ENCODE data around the gene PROM1.

DNA sequence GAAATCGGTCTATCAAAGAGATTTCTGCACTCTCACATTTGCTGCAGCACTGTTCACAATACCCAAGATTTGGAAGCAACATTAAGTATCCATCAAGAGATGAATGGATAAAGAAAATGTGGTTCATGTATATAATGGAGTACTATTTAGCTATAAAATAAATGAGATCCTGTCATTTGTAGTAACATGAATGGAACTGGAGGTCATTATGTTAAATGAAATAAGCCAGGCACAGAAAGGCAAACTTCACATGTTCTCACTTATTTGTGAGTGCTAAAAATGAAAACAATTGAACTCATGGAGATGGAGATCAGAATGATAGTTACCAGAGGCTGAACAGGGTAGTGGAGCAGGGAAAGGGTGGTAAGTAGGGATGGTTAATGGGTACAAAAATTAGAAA lies 17.0 kb upstream of the PROM1 start:
- TF ChIP-seq ZSCAN29 (IDR thresholded peaks at IDR 0.05) (no peak), SMARCA4 (IDR thresholded peaks at IDR 0.05) (no peak), GABPA (tag; conservative IDR thresholded peaks at IDR 0.05; ENCODE audit: low read depth) (no peak), STAG1 (CRISPR knock-in tag; IDR thresholded peaks at IDR 0.05; ENCODE audit: borderline replicate concordance) (no peak)
- TF ChIP-seq, protein P1, sequence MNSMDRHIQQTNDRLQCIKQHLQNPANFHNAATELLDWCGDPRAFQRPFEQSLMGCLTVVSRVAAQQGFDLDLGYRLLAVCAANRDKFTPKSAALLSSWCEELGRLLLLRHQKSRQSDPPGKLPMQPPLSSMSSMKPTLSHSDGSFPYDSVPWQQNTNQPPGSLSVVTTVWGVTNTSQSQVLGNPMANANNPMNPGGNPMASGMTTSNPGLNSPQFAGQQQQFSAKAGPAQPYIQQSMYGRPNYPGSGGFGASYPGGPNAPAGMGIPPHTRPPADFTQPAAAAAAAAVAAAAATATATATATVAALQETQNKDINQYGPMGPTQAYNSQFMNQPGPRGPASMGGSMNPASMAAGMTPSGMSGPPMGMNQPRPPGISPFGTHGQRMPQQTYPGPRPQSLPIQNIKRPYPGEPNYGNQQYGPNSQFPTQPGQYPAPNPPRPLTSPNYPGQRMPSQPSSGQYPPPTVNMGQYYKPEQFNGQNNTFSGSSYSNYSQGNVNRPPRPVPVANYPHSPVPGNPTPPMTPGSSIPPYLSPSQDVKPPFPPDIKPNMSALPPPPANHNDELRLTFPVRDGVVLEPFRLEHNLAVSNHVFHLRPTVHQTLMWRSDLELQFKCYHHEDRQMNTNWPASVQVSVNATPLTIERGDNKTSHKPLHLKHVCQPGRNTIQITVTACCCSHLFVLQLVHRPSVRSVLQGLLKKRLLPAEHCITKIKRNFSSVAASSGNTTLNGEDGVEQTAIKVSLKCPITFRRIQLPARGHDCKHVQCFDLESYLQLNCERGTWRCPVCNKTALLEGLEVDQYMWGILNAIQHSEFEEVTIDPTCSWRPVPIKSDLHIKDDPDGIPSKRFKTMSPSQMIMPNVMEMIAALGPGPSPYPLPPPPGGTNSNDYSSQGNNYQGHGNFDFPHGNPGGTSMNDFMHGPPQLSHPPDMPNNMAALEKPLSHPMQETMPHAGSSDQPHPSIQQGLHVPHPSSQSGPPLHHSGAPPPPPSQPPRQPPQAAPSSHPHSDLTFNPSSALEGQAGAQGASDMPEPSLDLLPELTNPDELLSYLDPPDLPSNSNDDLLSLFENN (IDR thresholded peaks at IDR 0.05; ENCODE audit: low read depth in 2 of 2, low read length in 2 of 2) = no peak
- TF ChIP-seq, protein P2, sequence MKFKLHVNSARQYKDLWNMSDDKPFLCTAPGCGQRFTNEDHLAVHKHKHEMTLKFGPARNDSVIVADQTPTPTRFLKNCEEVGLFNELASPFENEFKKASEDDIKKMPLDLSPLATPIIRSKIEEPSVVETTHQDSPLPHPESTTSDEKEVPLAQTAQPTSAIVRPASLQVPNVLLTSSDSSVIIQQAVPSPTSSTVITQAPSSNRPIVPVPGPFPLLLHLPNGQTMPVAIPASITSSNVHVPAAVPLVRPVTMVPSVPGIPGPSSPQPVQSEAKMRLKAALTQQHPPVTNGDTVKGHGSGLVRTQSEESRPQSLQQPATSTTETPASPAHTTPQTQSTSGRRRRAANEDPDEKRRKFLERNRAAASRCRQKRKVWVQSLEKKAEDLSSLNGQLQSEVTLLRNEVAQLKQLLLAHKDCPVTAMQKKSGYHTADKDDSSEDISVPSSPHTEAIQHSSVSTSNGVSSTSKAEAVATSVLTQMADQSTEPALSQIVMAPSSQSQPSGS (CRISPR knock-in tag; IDR thresholded peaks at IDR 0.05) = no peak

All from K562 (cell line).